Trophoblast cell (in vitro differentiated cells and primary cell): ENCODE results near the gene OR52B6.
A peak's percentile ranks its signal among the peaks of the same experiment; 100 is the strongest.

Source experiments
- DNase-seq, 2 donors: peaks; one replicate each; pipeline ENCODE4 v3.0.0-alpha.2; 2016
- H2AFZ ChIP-seq: 2 replicates; pipeline ENCODE4 v1.6.1; 2013; ENCODE audit warnings: low read length, moderate library complexity, mild to moderate bottlenecking; ENCODE audit not compliant: insufficient read depth, poor library complexity
- H2AK5ac ChIP-seq: 2 replicates; pipeline ENCODE4 v1.6.1; 2013; ENCODE audit warnings: mild to moderate bottlenecking, low read length
- H2BK120ac ChIP-seq: 2 replicates; pipeline ENCODE4 v1.6.1; 2013; ENCODE audit warnings: low read length, mild to moderate bottlenecking, moderate library complexity; ENCODE audit not compliant: insufficient read depth, poor library complexity
- H2BK12ac ChIP-seq: 2 replicates; pipeline ENCODE4 v1.6.1; 2013; ENCODE audit warnings: mild to moderate bottlenecking, low read length, moderate library complexity
- H2BK5ac ChIP-seq: 2 replicates; pipeline ENCODE4 v1.6.1; 2013; ENCODE audit warnings: low read length, low read depth, moderate library complexity, mild to moderate bottlenecking; ENCODE audit not compliant: poor library complexity
- H3K14ac ChIP-seq: 2 replicates; pipeline ENCODE4 v1.6.1; 2013; ENCODE audit warnings: mild to moderate bottlenecking, low read length
- H3K18ac ChIP-seq: 2 replicates; pipeline ENCODE4 v1.6.1; 2013; ENCODE audit warnings: mild to moderate bottlenecking, low read length
- H3K23ac ChIP-seq: 2 replicates; pipeline ENCODE4 v1.6.1; 2013; ENCODE audit warnings: low read length
- H3K27ac ChIP-seq: 2 replicates; pipeline ENCODE4 v1.5.1; 2013; ENCODE audit warnings: low read depth, mild to moderate bottlenecking, inconsistent platforms, low read length, moderate library complexity
- H3K27me3 ChIP-seq: 2 replicates; pipeline ENCODE4 v1.6.1; 2013; ENCODE audit warnings: inconsistent platforms, mild to moderate bottlenecking, low read length, moderate library complexity; ENCODE audit not compliant: insufficient read depth
- H3K36me3 ChIP-seq, 2 experiments: 1 replicate in 1 of 2; 2 replicates in 1 of 2; pipeline ENCODE4 v1.6.1; 2013; ENCODE audit warnings: low read length in 2 of 2, mild to moderate bottlenecking in 2 of 2, moderate library complexity in 1 of 2; ENCODE audit not compliant: insufficient read depth in 2 of 2, control insufficient read depth in 1 of 2
- H3K4ac ChIP-seq: 2 replicates; pipeline ENCODE4 v1.6.1; 2013; ENCODE audit warnings: low read depth, mild to moderate bottlenecking, low read length, moderate library complexity
- H3K4me1 ChIP-seq, 2 experiments: 1 replicate in 1 of 2; 2 replicates in 1 of 2; pipeline ENCODE4 v1.6.1; 2013; ENCODE audit warnings: low read length in 2 of 2, mild to moderate bottlenecking in 2 of 2, moderate library complexity in 1 of 2; ENCODE audit not compliant: insufficient read depth in 2 of 2, control insufficient read depth in 1 of 2
- H3K4me2 ChIP-seq: 2 replicates; pipeline ENCODE4 v1.6.1; 2013; ENCODE audit warnings: inconsistent platforms, mild to moderate bottlenecking, low read length, moderate library complexity
- H3K4me3 ChIP-seq: 2 replicates; pipeline ENCODE4 v1.5.1; 2013; ENCODE audit warnings: mild to moderate bottlenecking, low read depth, low read length, inconsistent platforms
- H3K79me1 ChIP-seq: one replicate; pipeline ENCODE4 v1.6.1; 2013; ENCODE audit warnings: low read length
- H3K79me2 ChIP-seq: 2 replicates; pipeline ENCODE4 v1.6.1; 2013; ENCODE audit warnings: low read length, mild to moderate bottlenecking; ENCODE audit not compliant: control insufficient read depth, insufficient read depth, poor library complexity
- H3K9ac ChIP-seq: 2 replicates; pipeline ENCODE4 v1.6.1; 2013; ENCODE audit warnings: mild to moderate bottlenecking, low read length
- H3K9me3 ChIP-seq: 2 replicates; pipeline ENCODE4 v1.6.1; 2013; ENCODE audit warnings: low read depth, mild to moderate bottlenecking, control low read depth, inconsistent platforms, low read length; ENCODE audit not compliant: insufficient read depth
- H4K12ac ChIP-seq: 2 replicates; pipeline ENCODE4 v1.6.1; 2013; ENCODE audit warnings: low read depth, mild to moderate bottlenecking, low read length, moderate library complexity
- H4K8ac ChIP-seq: 2 replicates; pipeline ENCODE4 v1.6.1; 2013; ENCODE audit warnings: low read depth, mild to moderate bottlenecking, low read length, moderate library complexity
- H4K91ac ChIP-seq: one replicate; pipeline ENCODE4 v1.6.1; 2013; ENCODE audit warnings: low read depth, mild to moderate bottlenecking, low read length, moderate library complexity
- WGBS: extraction: QIAGEN DNeasy Blood & Tissue Kit; methylation state at CpG from one replicate; pipeline ENCODE4 v1.1.7; 2013; ENCODE audit warnings: missing lambda C conversion rate; ENCODE audit not compliant: insufficient read length, insufficient coverage; ENCODE audit errors: extremely low coverage; 5-methylcytosine and 5-hydroxymethylcytosine counted together

The OR52B6 gene

DNA sequence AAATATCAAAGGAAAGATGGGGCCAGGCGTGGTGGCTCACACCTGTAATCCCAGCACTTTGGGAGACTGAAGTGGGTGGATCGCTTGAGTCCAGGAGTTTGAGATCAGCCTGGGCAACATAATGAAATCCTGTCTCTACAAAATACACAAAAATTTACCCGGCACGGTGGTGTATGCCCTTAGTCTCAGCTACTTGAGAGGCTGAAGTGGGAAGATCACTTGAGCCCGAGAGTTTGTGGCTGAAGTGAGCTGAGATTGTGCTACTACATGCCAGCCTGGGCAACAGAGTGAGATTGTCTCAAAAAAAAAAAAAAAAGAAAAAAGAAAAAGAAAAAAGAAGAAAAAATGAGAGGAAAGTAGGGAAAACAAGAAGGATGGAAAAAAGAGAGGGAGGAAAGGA lies 11.9 kb downstream of the OR52B6 start:
- Histone ChIP-seq H3K4me2 (no peak overlapping the region), H4K8ac (no peak overlapping the region), H2AK5ac (no peak overlapping the region), H3K36me3 (no peaks in the 10 kb centered on the region), H3K23ac (no peak overlapping the region), H4K91ac (no peak overlapping the region), H2AFZ (no peak overlapping the region), H4K12ac (no peak overlapping the region), H3K9ac (no peak overlapping the region), H3K27ac (no peak overlapping the region), H3K79me1 (peaks cover 6% of the 10 kb centered on the region), H3K79me2 (peaks cover 3% of the 10 kb centered on the region), H3K4me1 (peaks cover 0 to 2% of the 10 kb centered on the region in 2 experiments), H3K27me3 (no peaks in the 10 kb centered on the region), H3K9me3 (peaks cover 4% of the 10 kb centered on the region), H3K18ac (no peak overlapping the region), H2BK12ac (no peak overlapping the region), H3K4me3 (no peak overlapping the region), H2BK120ac (no peak overlapping the region), H3K14ac (no peak overlapping the region), H2BK5ac (no peak overlapping the region), H3K4ac (no peak overlapping the region)
- WGBS = no CpG with 5 or more reads among the region's 5 CpGs
- DNase-seq = no peak

GRCh38 chr11:5593146-5593545 lies 12.5 kb downstream of the OR52B6 start:
- Histone ChIP-seq H3K4me2 (no peak overlapping the region), H3K4me1 (peaks cover 3 to 4% of the 10 kb centered on the region in 2 experiments), H3K27ac (no peak overlapping the region), H3K79me2 (peaks cover 3% of the 10 kb centered on the region), H4K91ac (no peak overlapping the region), H3K4me3 (no peak overlapping the region), H3K18ac (no peak overlapping the region), H2BK120ac (no peak overlapping the region), H2AK5ac (no peak overlapping the region), H3K36me3 (no peaks in the 10 kb centered on the region), H3K14ac (no peak overlapping the region), H4K12ac (no peak overlapping the region), H3K79me1 (peaks cover 6% of the 10 kb centered on the region), H3K4ac (no peak overlapping the region), H3K9me3 (peaks cover 4% of the 10 kb centered on the region), H4K8ac (no peak overlapping the region), H2AFZ (no peak overlapping the region), H3K9ac (no peak overlapping the region), H2BK12ac (no peak overlapping the region), H2BK5ac (no peak overlapping the region), H3K23ac (no peak overlapping the region), H3K27me3 (no peaks in the 10 kb centered on the region)
- no peak for DNase-seq
- WGBS = no CpG with 5 or more reads among the region's 1 CpG

- H3K9ac ChIP-seq = peak within 1 kb of the TSS; percentile 60
- peak within 1 kb of the TSS; percentile 51 for H4K8ac ChIP-seq
- H3K18ac ChIP-seq = no peak within 1 kb of the TSS
- H3K4me1 ChIP-seq = peaks cover 4% of the 10 kb centered on the region in 2 experiments
- no peaks in the 10 kb centered on the region for H3K9me3 ChIP-seq
- H3K4ac ChIP-seq = peak within 1 kb of the TSS; percentile 83
- peak within 1 kb of the TSS; percentile 51 for H2AFZ ChIP-seq
- no peak within 1 kb of the TSS for H2BK120ac ChIP-seq
- H2BK12ac ChIP-seq = no peak within 1 kb of the TSS
- no peaks in the 10 kb centered on the region for H3K27me3 ChIP-seq
- H3K79me2 ChIP-seq = peaks cover 3% of the 10 kb centered on the region
- peak within 1 kb of the TSS; percentile 40 for H4K12ac ChIP-seq
- no peak within 1 kb of the TSS for H3K23ac ChIP-seq
- H3K79me1 ChIP-seq = peaks cover 6% of the 10 kb centered on the region
- peak within 1 kb of the TSS; percentile 79 for H3K27ac ChIP-seq
- peak within 1 kb of the TSS; percentile 1 for H2BK5ac ChIP-seq
- H2AK5ac ChIP-seq = peak within 1 kb of the TSS; percentile 36
- H3K36me3 ChIP-seq = no peaks in the 10 kb centered on the region
- no CpG with 5 or more reads among the region's 20 CpGs for WGBS
- peak within 1 kb of the TSS; percentile 73 for H3K4me2 ChIP-seq
- H3K4me3 ChIP-seq = peak within 1 kb of the TSS; percentile 75
- peak; percentile 45 to 62 for DNase-seq
- H3K14ac ChIP-seq = peak within 1 kb of the TSS; percentile 3
- peak within 1 kb of the TSS; percentile 61 for H4K91ac ChIP-seq
These were observed 16.0 kb downstream of the OR52B6 start, which contains the start of gene TRIM6 for GRCh38 chr11:5596607-5597201. Gene TRIM6, plus strand, starts transcription at chr11:5596637. Its CDS starts 261 bp downstream, at chr11:5596898.

- Histone ChIP-seq H3K79me2 (peaks cover 3% of the 10 kb centered on the region), H3K27ac (no peak overlapping the region)
These were observed 17.3 kb downstream of the OR52B6 start for GRCh38 chr11:5597953-5598352.

More at GRCh38 chr11:5597953-5598352, 17.3 kb downstream of the OR52B6 start:
- Histone ChIP-seq H2BK120ac (no peak overlapping the region), H3K23ac (no peak overlapping the region), H3K36me3 (no peaks in the 10 kb centered on the region), H3K18ac (no peak overlapping the region), H3K4ac (no peak overlapping the region), H2BK5ac (no peak overlapping the region), H3K27me3 (no peaks in the 10 kb centered on the region), H3K79me1 (peaks cover 6% of the 10 kb centered on the region), H4K91ac (no peak overlapping the region), H2BK12ac (no peak overlapping the region), H3K4me3 (no peak overlapping the region), H3K9ac (no peak overlapping the region), H3K14ac (no peak overlapping the region), H3K9me3 (no peaks in the 10 kb centered on the region), H2AFZ (no peak overlapping the region), H4K12ac (no peak overlapping the region), H4K8ac (peak overlapping the region; percentile 14), H3K4me1 (peaks cover 4 to 8% of the 10 kb centered on the region in 2 experiments), H2AK5ac (no peak overlapping the region), H3K4me2 (peak overlapping the region; percentile 49)
- DNase-seq = no peak
- no CpG with 5 or more reads among the region's 3 CpGs for WGBS
